ENCODE data around the gene TRNP1.

DNA sequence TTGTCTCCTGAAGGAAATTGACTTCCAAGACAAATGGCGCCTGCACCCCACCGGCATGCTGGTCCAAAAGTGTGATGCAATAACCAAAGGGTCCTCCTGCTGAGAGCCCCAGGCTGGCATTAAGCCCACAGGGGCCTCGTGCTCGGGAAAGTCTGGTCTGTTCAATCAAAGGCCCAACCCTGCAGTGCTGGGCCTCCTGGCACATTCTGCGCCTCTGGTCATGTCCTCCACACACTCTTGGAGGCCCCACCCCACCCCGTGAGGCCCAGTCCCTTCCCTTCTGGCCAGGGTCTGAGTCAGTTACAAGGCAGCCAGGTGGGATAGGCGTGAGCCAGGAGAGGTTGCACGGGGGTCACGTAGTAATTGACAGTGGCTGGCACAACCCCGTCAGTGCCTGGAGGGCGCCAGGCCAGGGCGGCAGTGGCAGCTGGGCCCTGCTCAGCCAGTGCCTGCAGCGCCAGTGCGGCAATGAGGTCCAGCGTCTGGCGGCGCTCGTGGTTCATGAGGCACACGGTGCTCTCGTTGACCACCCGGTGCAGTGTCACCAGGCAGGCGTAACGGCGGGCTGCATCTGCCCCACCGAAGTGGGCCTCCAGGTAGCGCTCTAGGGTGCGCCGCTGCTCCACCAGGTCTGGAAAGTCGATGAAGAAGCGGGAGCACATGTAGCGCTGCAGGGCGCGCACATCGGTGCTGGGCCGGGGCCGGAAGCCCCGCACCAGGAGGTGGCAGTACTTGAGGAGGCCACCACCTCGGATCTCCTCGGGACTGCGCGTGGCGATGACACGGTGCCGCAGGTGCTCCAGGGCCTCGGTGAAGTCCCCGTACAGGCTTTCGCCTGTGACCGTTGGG lies 12.4 kb downstream of the TRNP1 start:
- TF ChIP-seq CTCF (conservative IDR thresholded peaks at IDR 0.05; ENCODE audit: low read length) (no peak), EZH2phosphoT487 (IDR thresholded peaks at IDR 0.05; ENCODE audit: borderline replicate concordance, low read depth, low read length) (no peak)

Measured in OCI-LY7 (cell line).